HG03108 (cell line): ENCODE measurements around the gene TMEM9.

Experiments
- ATAC-seq: cut with Tn5 transposase; IDR thresholded peaks from one replicate; pipeline ENCODE4 v1.9.1; 2021; ENCODE audit warnings: moderate library complexity; ENCODE audit not compliant: unreplicated experiment

TMEM9 gene

DNA sequence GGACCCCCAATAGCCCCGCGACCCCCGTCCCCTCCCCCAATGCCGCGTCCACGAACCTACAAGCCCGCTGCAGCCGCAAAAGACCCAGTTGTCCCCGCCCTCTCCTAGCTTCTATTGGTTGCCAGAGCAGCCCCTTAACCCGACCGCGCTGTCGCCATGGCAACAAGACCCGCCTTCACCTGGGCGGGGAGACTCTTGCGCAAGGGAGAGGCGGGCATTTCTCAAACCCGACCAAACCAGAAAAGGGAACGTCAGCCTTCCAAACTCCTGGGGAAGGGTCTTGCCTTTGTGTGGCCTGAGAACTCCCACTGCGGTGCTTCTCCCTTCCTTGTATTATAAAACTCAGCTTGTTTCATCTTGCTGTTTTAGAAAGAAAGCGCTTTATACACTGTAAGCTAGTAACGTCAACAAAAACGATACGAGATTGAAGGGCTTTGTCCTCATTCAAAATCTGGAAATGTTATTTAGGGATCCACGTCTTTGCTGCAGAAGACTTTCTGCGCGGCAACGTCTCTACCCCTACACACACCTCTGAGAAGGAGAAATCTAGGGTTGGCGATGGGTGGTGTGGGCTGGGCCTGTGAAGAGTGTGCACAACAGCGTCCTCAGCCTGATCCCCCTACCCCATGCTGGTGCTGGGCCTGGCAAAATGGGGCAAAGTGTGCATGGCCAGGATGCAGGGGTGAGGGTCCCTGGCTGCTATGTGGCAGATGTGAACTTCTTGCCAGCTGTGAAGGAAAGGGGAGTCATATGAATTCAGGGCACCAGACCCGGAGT is at the start of gene TMEM9:
Gene TMEM9, minus strand, starts transcription at position 86 of the 777 bp plus-strand sequence. CDS start 551 bp downstream, outside the sequence.
- peak; percentile 97 for ATAC-seq

DNA sequence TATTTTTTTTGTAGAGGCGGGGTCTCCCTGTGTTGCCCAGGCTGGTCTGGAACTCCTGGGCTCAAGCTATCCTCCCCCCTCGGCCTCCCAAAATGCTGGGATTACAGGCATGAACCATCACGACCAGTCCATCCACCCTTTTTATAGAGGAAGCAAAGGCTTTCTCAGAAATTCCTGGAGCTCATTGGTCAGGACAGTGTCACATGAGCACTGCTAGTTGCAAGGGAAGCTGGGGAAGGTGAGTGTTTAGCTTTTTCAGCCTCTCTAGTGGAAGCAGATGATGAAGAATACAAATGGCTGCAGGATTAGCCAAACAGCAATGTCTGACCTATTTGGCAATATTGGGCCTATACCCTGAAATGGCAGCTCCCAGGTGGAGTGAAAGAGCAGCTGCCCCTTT is 44.3 kb upstream of the TMEM9 start:
- no peak for ATAC-seq

DNA sequence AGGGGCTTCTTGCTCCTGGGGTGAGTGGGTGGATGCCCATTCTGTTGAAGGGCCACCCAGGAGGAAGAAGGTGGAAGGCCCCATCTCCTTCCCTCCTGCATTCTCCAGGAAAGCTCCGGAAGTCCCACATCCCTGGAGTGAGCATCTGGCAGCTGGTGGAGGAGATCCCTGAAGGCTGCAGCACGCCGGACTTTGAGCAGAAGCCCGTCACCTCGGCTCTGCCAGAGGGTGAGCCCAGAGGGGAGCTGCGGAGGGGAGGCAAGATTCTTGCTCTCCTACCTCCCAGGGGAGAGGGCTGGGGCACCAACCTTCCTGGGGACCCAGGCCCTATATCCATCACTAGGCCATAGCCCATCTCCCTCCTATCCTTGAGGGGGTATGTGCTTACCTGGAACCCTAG is 39.8 kb upstream of the TMEM9 start:
- ATAC-seq, result no peak

DNA sequence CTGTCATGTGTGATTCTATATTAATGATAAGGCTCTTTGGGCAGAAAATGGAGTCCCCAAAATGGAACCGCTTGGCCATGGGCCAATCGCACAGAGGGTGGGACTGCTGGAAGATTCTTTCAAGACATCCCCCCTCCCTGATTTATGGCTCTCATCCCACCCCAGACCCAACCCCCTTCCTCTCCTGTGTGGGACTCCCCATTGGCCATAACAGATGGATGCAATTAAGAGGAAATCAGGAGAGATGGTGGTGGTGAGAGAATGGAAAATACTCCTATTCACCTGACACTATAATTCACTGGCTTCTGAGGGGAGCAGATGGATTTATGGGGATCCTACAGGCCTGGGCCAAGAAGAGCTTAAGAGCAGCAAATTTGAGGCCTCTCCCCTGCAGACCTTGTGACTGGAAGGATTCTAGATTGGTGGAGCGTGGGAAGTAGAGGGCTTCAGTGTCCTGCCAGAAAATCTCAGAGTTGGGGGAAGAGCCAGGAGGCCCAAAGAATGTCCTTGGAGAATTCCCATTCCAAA is 38.1 kb upstream of the TMEM9 start:
- ATAC-seq, result no peak

DNA sequence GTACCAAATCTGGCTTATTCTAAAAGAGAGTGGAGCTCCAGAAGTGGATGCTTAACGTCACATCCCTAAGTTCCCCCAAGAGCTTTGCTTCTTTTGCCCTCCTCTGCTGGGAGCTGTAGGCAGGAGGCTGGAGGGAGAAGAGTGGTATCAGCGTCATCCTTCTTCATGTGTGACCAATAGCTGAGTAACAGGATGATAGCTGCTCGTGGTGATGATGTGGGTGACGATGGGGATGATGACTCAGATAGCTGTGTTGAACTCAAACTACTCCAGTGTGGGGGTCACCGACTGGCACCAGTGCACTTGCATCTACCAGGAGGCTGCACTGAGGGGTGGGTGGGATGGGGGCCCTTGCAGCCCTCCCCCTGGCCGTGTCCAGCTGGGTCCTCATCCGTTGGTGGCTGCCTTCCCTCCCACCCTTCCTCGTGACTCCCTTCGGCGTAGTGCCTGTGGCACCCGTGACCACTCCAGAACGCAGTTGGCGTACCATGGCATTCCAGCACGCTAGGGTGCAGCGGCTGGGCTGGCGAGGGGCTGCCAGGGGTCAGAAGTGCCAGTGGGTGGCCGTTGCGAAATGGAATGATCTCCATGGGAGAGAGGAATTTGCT is 37.5 kb upstream of the TMEM9 start:
- ATAC-seq, result no peak

DNA sequence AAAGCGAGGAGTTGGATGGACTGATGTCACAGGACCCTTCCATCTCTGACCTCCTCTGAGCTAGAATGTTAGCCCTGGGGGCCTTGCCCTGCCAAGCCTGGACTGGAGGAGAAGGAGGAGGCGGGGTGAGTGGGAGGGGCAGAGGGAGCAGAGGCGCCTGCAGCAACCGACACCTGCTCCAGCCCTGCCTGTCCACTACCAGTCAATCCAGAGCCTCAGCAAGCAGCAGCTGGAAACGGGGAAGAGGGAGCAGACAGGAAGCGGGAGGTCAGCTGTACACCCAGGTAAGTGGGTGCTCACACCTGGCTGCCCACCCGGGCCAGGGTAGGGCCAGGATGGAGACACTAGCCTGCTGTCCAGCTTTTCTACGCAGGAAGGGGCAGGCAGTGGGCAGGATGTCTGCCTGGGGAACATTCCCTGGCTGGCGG is 36.4 kb upstream of the TMEM9 start, which contains the start of gene IGFN1:
Gene IGFN1, plus strand, starts transcription at position 201 of the 428 bp plus-strand sequence. CDS start 2,470 bp downstream, outside the sequence.
- no peak for ATAC-seq

DNA sequence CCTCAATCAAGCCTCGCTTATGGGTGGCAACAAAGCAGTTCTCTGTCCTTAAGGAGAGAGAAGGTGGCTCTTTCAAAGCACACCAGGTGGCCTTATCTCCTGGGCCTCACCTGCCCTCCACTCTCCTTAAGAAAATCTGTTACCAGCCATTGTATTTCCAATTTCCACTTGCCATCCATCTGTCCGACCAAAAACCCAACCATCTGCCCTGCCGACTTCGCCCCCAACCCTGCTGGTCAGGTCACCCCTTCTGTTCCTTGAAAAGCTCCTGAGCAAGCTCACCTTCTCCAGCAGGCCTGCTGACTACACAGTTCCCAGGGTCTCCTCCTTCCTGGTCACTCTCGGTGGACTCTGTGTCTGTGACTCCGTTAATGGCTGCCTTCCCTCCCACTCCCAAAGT is 35.7 kb upstream of the TMEM9 start:
- ATAC-seq, result no peak

DNA sequence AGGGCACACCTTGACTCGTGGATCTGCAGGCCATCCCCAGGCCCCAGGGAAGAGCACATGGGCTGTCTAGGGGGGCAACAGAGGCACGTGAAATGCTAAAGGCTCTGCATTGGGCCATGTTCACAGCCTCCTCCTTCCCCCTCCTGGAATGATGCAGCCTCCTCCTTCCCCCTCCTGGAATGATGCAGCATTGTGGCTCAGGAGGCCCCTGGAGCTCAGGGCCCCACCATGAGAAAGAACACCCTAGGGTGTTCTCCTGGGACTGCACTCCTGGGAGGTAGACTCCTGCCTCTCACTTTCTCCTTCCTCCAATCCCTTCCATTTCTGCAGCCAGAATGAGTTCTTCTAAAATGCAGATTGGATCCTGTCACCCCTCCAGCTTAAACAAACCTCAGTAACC is 34.8 kb upstream of the TMEM9 start:
- ATAC-seq, result no peak

DNA sequence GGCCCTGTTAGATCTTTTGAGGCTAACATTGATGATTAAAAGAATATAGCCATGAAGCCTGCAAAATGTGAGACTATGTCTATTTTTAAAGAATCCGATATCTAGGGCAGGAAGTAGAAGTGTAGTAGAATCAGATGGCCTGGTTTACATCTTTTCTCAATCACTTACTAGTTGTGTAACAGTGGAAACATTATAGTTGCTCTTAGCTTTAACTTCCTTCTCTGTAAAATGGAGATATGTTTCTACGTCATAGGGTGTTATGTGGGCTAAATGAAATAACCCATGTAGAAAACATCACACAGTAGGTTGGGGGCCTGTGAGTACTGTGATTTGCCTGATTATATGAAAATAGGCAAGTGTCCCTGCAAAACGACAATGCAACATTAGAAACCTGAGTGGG is 31.9 kb upstream of the TMEM9 start:
- no peak for ATAC-seq

DNA sequence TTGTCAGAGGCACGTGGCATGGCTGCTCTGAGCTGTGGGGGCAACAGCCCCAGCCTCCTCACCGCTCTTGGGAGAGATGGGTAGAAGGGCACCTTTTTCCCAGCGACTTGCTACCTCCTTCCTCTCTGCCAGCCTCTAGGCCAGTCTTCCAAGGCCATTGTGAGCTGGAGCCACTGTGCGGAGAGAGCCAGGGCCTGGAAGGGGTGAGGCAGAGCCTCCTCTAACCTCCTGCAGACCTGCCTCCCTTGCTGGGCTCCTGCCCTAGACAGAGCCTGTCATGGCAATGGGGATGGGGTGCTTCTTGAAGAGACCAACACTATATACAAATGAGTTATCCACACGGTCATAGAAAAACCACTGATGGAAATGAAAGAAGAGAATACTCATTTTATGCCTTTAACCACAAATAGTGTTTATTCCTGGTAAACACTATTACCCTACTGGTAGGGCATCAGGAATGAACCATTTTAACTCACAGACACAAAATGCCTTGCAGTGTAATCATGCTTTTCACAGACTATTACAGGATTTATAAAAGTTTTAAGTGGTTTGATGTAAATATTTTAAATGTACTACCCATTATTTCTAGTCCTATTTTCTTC is 31.4 kb upstream of the TMEM9 start:
- no peak for ATAC-seq

DNA sequence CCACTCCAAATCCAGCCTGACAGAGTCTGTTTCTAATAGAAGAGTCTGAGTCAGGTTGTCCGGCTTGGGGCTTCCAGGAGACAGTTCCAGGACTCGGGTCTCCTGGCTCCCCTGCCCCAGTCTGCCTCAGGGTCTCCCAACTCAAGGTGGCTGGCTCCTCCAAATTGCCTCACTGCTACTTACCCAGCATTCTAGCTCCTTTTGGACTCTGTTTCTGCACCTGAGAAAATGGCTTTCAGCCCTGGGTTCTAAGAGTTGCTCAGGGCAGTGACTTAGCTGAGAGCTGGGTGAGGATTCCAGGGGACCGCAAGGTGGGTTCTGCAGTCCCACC is 30.8 kb upstream of the TMEM9 start:
- ATAC-seq, result no peak

DNA sequence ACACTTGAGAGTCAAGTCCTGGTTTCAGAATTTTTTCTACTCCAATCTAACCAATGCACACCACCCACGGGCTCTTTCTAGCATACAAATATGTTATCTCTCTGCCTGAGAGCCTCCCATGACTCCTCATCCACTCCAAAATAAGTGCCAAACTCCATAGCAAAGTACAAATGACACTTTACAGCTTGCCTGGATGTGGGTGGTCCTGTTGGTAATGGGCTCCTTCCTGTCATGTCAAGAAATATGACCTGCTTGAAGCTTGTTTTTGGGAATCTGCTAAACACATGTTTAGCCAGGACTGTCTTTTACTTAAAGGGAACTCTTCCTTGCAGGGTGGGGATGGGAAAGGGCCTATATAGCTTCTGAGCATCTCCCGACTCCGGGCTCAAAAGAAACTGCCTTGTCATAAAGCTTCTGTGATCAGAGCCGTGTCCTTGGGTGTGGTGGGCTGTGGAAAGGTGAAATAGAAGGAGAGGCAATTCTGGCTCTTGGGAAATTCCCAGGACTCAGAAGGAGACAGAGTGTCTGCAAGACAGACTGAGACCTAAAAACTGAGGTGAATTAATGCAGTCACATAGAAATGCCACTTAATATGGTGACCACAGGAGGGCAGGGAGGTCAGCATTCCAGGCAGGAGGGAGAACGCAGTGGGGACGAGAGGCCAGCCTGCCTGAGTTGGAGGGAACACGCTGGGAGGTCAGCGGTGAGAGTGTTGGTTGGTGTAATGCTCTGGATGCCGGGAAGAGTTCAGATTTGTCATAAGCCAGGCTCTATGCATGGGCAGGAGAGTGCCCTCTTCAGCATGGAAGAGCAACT is 30.2 kb upstream of the TMEM9 start:
- no peak for ATAC-seq

DNA sequence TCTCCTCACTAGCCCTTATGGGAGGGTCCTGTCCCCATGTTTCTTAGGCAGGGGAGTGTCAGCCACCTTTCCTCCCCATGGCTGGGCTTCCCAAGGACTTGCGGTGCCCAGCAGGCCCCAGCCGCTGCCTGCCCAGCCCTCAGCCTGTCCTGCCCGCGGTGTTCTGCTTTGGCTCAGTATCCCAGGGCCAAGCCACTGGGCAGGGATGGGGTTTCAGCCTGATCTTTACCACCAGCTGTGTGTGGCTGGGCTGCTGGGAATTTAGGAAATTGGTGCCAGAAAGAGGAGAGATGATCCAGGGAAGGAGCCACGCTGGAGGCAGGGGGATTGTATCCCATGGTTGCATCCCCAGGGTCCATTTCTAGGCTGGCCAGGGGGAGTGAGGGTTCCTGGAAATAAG is 29.5 kb upstream of the TMEM9 start:
- no peak for ATAC-seq

DNA sequence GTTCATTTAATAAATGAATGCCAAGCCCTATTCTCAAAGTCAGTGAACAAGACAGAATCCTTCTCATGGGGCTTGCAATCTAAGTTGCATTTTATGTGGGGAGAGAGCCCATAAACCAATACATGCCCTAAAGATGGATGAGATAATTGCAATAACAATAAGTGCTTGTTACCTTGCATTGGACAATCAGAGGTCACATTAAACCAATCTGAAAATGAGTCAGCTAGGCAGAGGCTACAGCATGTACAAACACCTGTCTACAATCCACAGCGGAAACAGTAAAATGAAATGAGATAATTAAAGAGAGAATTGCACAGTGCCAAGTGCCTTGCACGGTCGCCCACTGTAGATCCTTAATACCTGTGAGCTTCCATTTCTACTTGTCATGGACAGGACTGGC is 28.9 kb upstream of the TMEM9 start:
- no peak for ATAC-seq

DNA sequence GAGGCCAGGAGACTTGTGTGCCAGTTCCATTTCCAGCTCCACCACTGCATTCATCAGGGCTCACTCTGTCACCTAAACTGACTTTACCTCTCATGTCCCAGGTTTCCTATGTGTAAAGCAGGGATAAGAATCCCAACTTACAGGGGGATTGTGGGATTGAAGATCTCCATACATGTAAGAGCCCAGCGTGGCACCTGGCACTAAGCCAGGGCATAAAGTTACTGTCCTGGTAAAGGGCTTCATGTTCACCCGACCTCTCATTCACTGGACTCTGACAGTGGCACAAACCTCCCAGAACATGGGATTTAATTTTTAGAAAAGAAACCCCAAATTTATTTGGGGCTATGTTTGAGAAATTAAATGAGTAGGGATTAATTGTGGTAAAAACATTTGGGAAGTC is 27.5 kb upstream of the TMEM9 start:
- no peak for ATAC-seq

DNA sequence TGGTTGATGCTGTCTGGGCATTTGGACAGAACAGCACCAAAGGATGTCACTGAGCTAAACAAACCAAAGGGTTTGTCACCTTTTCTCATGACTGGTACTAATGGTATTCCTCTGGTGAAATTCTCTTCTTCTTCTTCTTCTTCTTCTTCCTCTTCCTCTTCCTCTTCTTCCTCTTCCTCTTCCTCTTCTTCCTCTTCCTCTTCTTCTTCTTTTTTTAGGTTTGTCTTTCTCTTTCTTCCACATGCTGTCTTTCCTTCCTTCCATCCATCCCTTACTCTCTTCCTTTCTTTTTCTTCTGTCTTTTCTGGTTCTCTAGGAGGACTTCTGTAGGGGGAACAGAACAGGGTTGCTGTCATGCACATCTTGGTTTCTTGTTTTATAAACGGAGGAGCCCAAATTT is 27.0 kb upstream of the TMEM9 start:
- no peak for ATAC-seq

DNA sequence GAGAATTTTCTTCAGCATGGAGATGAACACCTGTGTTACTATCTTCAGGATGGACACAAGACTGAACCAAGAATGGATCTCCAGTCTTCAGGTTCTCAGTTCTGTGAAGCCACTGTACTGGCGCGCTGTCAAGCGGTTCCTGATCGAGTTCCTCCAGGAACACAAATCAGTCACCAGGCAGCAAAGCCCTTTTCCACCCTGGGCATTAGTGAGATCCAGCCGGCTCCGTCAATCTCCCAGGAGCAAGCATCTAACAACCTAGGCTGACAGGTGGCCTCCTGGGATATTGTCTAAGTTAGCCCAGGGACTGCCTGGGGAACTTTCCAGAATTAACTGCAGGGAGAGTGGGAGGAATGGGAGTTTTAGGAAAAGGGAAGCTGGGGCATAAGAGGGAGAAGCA is 26.6 kb upstream of the TMEM9 start:
- no peak for ATAC-seq

DNA sequence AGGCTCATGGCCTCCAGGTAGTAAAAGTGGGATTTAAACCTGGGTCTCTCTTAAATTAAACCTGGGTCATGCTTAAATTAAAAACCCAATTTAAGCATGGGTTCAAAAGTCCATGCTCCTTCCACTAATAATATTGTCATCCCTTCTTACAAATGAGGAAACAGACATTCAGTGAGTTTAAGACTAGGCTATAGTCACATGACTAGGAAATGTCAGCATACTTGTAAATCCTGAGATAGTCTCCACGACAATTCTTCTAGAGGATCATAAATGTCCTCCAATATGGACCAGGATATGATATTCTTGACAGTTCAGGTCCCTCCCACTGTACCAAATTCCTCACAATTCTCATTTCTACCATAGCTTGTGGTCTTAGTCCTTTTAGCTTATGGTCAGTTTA is 25.9 kb upstream of the TMEM9 start:
- no peak for ATAC-seq

DNA sequence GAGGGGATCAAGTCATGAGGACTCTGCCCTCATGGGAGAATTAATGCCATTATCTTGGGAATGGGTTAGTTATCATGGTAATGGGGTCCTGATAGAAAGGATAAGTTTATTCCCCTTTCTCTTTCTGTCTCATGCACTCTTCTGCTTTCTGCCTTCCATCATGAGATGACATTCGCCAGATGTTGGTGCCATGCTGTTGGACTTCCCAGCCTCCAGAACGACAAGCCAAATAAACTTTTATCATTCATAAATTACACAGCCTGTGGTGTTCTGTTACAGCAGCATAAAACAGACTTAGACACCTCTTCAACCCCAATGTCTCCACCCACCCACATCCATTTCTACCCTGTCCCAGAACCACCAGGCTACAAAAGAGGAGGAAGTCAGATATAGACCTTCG is 24.4 kb upstream of the TMEM9 start:
- no peak for ATAC-seq

DNA sequence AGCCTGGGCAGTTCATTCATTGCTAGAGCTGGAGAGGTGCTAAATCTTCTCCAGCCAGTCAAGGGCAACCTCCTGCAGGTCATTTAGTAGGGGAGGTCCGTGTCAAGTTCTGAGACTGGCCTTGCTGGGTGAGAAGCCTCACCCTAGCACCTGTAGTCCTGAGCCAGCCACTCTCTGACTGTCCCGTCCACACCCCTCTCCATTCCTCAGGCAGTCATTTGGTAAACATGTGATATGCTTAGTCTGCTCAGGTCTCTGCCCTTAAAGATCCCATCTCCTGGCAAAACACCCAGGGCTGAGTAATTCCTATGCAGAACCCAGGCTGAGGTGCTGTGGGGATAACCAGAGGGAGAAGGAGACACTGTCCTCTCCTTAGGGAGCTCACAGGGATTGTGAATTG is 22.7 kb upstream of the TMEM9 start:
- ATAC-seq, result no peak

DNA sequence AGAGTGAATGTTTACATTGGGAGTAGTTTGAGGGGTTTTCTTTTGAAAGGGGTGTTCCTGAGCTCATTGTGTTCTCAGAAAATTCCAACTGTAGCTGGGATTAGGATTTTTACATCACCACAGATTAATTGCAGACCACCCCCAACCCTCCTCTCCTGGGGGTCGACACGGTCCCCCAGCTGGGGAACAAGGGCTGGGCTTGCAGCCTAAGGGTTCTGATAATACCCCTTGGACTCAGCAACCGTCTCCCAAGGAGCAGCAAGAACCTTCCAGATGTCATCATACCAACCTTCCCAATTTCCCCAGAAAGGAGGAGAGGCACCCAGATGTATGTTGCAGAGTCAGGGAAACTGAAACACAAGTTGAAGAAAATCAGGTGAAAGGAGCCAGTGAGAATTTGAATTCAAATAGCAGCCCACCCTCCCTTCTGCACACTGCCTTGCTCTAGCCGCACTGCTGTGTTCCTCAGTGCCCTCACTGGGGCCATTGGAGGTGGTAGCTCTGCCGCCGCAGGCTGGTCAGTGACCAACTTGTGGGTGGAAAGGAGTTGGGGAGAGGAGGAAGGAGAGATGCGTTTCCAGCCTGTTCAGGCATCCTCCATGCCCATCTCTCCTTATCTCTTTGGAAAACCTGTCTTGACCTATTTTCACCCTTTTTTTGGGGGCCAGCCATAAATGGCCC is 21.7 kb upstream of the TMEM9 start:
- no peak for ATAC-seq
